Progenitor cell of endocrine pancreas (in vitro differentiated cells): ENCODE measurements around the gene TRABD. TPM values are rescaled to one million over a fixed set of nuclear protein-coding genes. Genes with fewer than 3 reads are reported as not detected.

Source experiments
- DNase-seq: peaks from one replicate; pipeline ENCODE4 v3.0.0; 2021; ENCODE audit warnings: low spot score; ENCODE audit not compliant: unreplicated experiment
- H3K27ac Mint-ChIP-seq: 2 replicates; pipeline ENCODE4 v1.8.0; 2021; ENCODE audit warnings: mild to moderate bottlenecking, moderate library complexity, mixed read lengths
- H3K27me3 Mint-ChIP-seq: 2 replicates; pipeline ENCODE4 v1.8.0; 2021; ENCODE audit warnings: mixed read lengths
- H3K36me3 Mint-ChIP-seq: 2 replicates; pipeline ENCODE4 v1.8.0; 2022; ENCODE audit warnings: mixed read lengths; ENCODE audit not compliant: insufficient read depth
- H3K4me1 Mint-ChIP-seq: 2 replicates; pipeline ENCODE4 v1.8.0; 2021; ENCODE audit warnings: low read depth, mixed read lengths
- H3K4me3 Mint-ChIP-seq: 2 replicates; pipeline ENCODE4 v1.8.0; 2021; ENCODE audit warnings: low read depth, mild to moderate bottlenecking, moderate library complexity, mixed read lengths
- H3K9me3 Mint-ChIP-seq: 2 replicates; pipeline ENCODE4 v1.8.0; 2021; ENCODE audit warnings: low read depth, mixed read lengths
- total RNA-seq: library from RNA; stranded (reverse); gene quantifications from 2 replicates; pipeline ENCODE4 v1.2.1, GENCODE V29; 2021
- TF ChIP-seq, protein P1 (sequence below): fragments of 200-600 bp; sonication (generic); IDR thresholded peaks from one replicate; pipeline ENCODE4 v1.5.0; 2021; ENCODE audit warnings: antibody characterized with exemption, mild to moderate bottlenecking; ENCODE audit not compliant: unreplicated experiment

Gene TRABD
- total RNA-seq, 1 donor from 2014 or later = 39.4 TPM

- Mint-ChIP-seq H3K36me3 (no peaks in the 10 kb centered on the region), H3K4me1 (peaks cover 16% of the 10 kb centered on the region), H3K9me3 (no peaks in the 10 kb centered on the region), H3K27ac (no peak overlapping the region), H3K4me3 (no peak overlapping the region), H3K27me3 (peaks cover 37% of the 10 kb centered on the region)
- TF ChIP-seq, protein P1, sequence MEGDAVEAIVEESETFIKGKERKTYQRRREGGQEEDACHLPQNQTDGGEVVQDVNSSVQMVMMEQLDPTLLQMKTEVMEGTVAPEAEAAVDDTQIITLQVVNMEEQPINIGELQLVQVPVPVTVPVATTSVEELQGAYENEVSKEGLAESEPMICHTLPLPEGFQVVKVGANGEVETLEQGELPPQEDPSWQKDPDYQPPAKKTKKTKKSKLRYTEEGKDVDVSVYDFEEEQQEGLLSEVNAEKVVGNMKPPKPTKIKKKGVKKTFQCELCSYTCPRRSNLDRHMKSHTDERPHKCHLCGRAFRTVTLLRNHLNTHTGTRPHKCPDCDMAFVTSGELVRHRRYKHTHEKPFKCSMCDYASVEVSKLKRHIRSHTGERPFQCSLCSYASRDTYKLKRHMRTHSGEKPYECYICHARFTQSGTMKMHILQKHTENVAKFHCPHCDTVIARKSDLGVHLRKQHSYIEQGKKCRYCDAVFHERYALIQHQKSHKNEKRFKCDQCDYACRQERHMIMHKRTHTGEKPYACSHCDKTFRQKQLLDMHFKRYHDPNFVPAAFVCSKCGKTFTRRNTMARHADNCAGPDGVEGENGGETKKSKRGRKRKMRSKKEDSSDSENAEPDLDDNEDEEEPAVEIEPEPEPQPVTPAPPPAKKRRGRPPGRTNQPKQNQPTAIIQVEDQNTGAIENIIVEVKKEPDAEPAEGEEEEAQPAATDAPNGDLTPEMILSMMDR = no peak
- no peak for DNase-seq
Observed at GRCh38 chr22:50139843-50140415, 45.8 kb upstream of the TRABD start.

DNA sequence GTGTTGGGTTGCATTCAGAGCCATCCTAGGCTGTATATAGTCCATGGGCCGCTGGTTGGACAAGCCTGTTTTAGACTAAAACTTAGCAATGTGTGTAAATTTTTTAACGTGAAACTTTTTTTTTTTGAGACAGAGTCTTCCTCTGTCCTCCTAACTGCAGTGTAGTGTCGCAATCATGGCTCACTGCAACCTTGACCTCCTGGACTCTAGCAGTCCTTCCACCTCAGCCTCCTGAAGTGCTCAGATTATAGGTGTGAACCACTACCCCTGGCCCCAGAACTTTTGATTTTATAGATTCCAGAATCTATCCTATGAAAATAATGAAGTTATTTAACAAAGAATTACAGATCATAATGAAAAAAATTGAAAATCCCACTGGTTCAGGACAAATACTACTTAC is 45.1 kb upstream of the TRABD start:
- Mint-ChIP-seq H3K36me3 (no peaks in the 10 kb centered on the region), H3K9me3 (no peaks in the 10 kb centered on the region), H3K27me3 (peaks cover 42% of the 10 kb centered on the region), H3K27ac (no peak overlapping the region), H3K4me1 (peaks cover 19% of the 10 kb centered on the region), H3K4me3 (no peak overlapping the region)
- no peak for DNase-seq
- TF ChIP-seq, protein P1 = no peak

GRCh38 chr22:50141462-50141861 is 44.3 kb upstream of the TRABD start:
- Mint-ChIP-seq H3K9me3 (no peaks in the 10 kb centered on the region), H3K36me3 (no peaks in the 10 kb centered on the region), H3K27me3 (peaks cover 37% of the 10 kb centered on the region), H3K4me3 (no peak overlapping the region), H3K27ac (no peak overlapping the region), H3K4me1 (peaks cover 22% of the 10 kb centered on the region)
- TF ChIP-seq, protein P1 = no peak
- no peak for DNase-seq

DNA sequence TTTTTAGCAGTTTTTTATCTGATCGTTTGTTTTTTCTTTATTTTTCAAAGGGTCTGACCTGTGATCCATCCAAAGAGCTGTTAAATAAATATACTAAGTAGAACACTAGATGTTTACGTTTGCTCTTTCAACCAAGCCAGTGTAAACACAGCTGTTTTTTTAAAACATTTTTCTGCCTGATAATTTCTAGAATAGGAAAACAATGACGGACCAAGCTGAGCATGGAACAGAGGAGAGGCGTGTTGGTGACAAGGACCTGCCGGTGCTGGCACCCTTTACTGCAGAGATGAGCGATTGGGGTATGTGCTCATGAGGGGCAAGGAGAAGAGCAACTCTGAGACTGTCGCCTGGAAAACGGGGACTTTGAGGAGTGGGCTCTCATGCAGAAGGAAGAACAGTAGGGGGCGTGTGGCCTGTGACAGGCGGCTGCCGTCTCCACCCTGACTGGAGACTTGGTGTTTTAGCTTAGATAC is 43.8 kb upstream of the TRABD start:
- Mint-ChIP-seq H3K27me3 (peaks cover 38% of the 10 kb centered on the region), H3K36me3 (no peaks in the 10 kb centered on the region), H3K9me3 (no peaks in the 10 kb centered on the region), H3K27ac (no peak overlapping the region), H3K4me1 (peaks cover 25% of the 10 kb centered on the region), H3K4me3 (no peak overlapping the region)
- DNase-seq = no peak
- TF ChIP-seq, protein P1 = peak; percentile 56

- Mint-ChIP-seq H3K27ac (no peak overlapping the region), H3K9me3 (no peaks in the 10 kb centered on the region), H3K4me1 (peaks cover 25% of the 10 kb centered on the region), H3K36me3 (no peaks in the 10 kb centered on the region), H3K4me3 (no peak overlapping the region), H3K27me3 (peaks cover 36% of the 10 kb centered on the region)
- DNase-seq = no peak
- TF ChIP-seq, protein P1 = no peak
Observed at GRCh38 chr22:50143096-50143495, 42.6 kb upstream of the TRABD start.
